H1 (cell line): Measurements from ENCODE around the gene AGPAT3. TPM values are rescaled to one million over a fixed set of nuclear protein-coding genes. Genes with fewer than 3 reads are reported as not detected.

Source experiments
- CREB1 ChIP-seq: IDR thresholded peaks from 2 replicates; pipeline ENCODE4 v1.6.1; 2012; ENCODE audit warnings: inconsistent platforms
- HDAC2 ChIP-seq, 2 experiments: fragments of 300-600 bp in 1 of 2; sonication (generic) in 1 of 2; IDR thresholded peaks; 2 replicates each; pipeline ENCODE4 v1.6.1; 2011 to 2012; ENCODE audit warnings: low read depth in 2 of 2, low read length in 2 of 2, mild to moderate bottlenecking in 2 of 2, moderate library complexity in 2 of 2, borderline replicate concordance in 1 of 2, inconsistent platforms in 1 of 2
- MAFK ChIP-seq: IDR thresholded peaks from 2 replicates; pipeline ENCODE4 v1.6.1; 2012; ENCODE audit warnings: low read depth, mild to moderate bottlenecking, improper control_type of control experiment, low read length
- RBBP5 ChIP-seq: IDR thresholded peaks from 2 replicates; pipeline ENCODE4 v1.7.1; 2012; ENCODE audit warnings: low read depth, mild to moderate bottlenecking, inconsistent platforms, low read length, moderate library complexity, borderline replicate concordance
- polyA plus RNA-seq, 7 experiments: library from polyadenylated mRNA; depleted of rRNA in 3 of 7; stranded (reverse) in 5 of 7; unstranded in 2 of 7; fragments of >200 nt in 5 of 7; fragments of 200-250 nt in 2 of 7; gene quantifications; 1 replicate in 5 of 7; 2 replicates in 1 of 7; 4 replicates in 1 of 7; pipeline versions ENCODE4 v1.2.1 to v1.2.3, GENCODE V29; 2011 to 2013; ENCODE audit warnings: missing spikeins in 2 of 7, mixed read lengths in 2 of 7
- total RNA-seq: library from RNA; stranded (reverse); fragmentation: NEBNext Ultra II Directional; extraction: Animal tissue kit (Norgen Biotek cat#: 25700); gene quantifications from 2 replicates; pipeline ENCODE4 v1.2.1, GENCODE V29; 2021

Gene AGPAT3
- total and polyA plus RNA-seq, 2 of the 8 experiments (the other 6 are each of a cell fraction or from before 2014, with no cell fraction given), result 5.8 to 7.3 TPM

GRCh38 chr21:43894206-43894577, 29.2 kb downstream of the AGPAT3 start (continued):
- TF ChIP-seq RBBP5, result no peak
- no peak for TF ChIP-seq HDAC2 (IDR thresholded peaks at IDR 0.05; ENCODE audit: borderline replicate concordance in 1 of 2, low read depth in 2 of 2, low read length in 2 of 2)
- no peak for TF ChIP-seq CREB1
- TF ChIP-seq MAFK, result no peak
